Jurkat, Clone E6-1 (cell line): Measurements from ENCODE around the gene ZNF775.

ENCODE experiments used
- DNase-seq: peaks from one replicate; pipeline ENCODE4 v3.0.0-alpha.2; 2011; ENCODE audit warnings: low read depth, low spot score
- H3K4me3 ChIP-seq: 2 replicates; pipeline ENCODE4 v1.5.1; 2011; ENCODE audit warnings: mild to moderate bottlenecking, low read length, control low read depth, moderate library complexity

ZNF775 gene

DNA sequence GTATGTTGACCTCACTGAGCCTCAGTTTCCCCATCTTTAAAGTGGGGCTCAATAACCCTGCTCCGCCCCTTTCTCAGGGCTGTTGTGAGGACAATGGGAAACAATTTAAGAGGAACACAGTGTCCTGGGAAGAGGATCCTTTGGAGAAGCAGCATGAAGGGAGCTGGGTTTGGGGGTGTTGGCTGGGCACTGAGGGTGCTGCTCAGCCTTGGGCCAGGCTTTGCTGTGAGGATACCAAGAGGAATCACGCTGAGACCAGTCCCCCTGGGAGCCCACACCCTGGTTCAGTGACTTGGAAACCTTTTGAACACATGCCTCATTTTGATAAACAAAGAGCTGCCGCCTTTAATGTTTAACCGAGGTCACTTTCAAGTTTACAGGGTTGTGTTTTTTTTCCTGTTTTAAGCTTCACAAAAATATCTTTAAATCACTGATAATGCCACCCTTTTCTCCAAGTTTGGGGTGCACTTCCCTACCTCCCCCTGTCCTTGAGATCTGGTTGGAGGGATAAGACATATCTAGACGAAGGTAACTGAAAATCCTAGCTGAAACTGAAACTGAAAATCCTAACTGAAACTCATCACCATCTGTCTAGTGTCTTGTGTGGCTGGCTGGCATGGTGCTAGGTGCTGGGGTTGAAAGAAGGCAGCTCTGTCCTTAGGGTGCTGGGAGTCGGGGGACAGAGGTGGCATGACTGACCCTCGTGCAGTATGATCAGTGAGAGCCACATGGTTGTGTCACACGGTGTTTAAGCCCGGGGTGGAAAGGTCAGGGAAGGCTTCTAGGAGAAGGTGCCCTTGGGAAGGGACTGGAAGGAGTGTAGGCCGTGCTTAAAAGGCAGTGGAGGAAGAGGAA lies 27.7 kb downstream of the ZNF775 start:
- H3K4me3 ChIP-seq = peak overlapping the region; percentile 80
- DNase-seq = peak; percentile 75

DNA sequence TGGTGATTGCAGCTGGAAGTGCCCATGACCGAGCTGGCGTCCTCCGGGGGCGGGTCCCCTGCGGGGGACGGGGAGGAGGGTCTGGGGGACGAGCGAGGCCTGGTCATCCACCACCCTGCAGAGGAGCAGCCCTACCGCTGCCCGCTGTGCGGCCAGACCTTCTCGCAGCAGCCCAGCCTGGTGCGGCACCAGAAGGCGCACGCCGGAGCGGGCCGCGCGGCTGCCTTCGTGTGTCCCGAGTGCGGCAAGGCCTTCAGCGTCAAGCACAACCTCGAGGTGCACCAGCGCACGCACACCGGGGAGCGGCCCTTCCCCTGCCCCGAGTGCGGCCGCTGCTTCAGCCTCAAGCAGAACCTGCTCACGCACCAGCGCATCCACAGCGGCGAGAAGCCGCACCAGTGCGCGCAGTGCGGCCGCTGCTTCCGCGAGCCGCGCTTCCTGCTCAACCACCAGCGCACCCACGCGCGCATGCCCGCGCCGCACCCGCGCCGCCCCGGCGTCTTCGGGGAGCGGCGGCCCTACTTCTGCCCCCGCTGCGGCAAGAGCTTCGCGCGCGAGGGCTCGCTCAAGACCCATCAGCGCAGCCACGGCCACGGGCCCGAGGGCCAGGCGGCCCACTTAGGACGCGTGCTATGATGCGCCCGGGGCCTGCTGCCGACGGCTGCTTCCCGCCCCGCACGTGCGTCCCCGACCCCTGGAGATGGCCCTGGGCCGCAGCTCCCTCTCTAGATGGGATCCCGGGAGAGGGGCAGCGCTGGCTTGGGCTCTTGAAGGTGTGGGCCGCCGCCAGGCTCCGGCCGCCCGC lies 28.7 kb downstream of the ZNF775 start:
- no peak for DNase-seq
- H3K4me3 ChIP-seq = no peak overlapping the region

DNA sequence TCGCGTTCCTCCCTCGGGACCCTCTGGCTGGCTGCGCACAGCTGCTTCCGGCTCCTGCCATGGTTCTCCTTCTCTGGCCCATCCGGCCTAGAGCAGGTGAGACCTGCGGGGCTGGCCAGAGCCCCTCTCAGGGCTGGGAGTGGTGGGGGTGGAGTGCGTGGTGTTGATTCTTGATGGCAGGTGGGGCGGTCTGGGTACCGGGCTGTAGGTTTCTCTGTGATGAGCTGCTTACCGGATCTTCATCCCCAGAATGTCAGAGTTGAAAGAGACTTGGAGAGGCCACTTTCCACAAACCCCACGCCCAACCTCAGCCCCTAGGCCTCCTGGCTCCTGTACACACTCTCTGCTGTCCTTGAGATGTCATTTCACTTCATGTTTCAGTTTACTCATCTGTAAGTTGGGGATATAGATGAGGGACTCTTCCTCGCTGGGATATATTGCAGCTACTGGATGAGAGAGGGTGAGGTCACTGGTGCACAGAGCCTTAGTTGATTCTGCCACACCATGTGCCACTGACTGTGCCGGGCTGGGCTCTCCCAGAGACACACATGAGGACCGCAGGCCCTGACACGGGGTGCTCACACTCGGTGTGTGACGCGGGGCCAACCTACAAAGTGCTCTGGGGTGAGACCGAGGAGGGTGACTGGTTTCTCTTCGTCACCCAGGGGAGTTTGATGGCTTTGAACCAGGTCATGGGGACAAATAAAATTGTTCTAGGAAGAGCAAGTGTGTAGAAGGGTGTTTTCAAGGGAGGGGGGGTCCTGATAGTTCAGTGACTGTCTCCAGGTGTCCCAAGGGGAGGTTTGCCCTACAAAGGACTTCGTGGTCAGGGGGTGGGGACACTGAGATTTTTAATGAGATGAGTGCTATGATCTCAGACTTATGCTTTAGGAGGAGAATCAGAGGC lies 29.5 kb downstream of the ZNF775 start:
- no peak for DNase-seq
- H3K4me3 ChIP-seq = no peak overlapping the region

DNA sequence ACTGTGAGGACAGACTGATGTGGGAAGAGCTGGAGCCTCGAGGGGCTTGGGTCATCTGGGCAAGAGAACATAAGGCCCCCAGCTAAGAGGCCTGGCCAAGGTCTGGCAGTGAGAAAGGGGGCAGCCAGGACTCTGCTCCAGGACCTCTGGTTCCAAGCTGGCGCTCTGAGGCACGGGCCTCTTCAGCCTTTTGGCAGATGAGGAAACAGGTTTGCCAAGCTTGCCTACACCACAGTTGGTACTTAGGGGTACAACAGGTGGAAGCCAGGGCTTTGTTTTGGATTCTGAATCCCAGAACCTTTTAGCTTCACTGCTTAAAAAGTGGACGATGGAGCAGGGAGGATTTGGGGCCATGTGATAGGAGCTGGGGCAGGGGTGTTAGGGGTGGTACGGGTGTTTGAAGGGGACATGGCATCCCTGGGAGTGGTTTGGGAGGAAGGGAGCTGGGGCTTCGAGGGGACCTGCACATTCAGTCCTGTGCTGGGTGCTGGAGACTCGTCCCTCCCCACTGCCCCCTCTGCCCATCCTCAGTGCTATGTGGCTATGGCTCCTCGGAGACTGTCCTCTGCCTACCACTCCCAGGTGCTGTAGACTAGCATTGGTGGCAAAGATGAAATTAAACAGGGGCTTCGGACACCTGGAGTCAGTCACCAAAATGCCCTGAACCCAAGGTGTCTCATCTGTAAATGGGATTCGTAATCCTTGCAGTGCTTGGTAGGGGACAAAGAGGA lies 30.3 kb downstream of the ZNF775 start:
- H3K4me3 ChIP-seq = no peak overlapping the region
- no peak for DNase-seq

DNA sequence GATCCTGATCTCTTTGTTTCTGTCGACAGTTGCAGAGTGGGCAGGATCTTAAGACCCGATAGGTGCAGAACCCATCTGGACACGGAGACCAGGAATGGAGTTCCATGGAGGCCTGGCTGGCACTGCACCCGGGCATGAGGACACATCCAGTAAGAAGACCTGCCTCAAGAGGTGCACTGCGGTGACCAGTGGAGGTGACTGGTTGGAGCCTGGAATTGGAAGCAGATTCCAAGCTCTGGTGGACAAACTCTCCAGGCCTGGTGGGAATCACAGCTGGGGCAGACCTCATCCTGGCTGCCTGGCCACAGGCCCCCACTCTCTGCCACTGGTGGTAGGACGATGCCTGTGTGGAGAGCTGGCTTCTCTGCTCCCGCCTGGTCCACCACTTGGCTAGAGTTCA lies 31.0 kb downstream of the ZNF775 start:
- DNase-seq = no peak
- no peak overlapping the region for H3K4me3 ChIP-seq

DNA sequence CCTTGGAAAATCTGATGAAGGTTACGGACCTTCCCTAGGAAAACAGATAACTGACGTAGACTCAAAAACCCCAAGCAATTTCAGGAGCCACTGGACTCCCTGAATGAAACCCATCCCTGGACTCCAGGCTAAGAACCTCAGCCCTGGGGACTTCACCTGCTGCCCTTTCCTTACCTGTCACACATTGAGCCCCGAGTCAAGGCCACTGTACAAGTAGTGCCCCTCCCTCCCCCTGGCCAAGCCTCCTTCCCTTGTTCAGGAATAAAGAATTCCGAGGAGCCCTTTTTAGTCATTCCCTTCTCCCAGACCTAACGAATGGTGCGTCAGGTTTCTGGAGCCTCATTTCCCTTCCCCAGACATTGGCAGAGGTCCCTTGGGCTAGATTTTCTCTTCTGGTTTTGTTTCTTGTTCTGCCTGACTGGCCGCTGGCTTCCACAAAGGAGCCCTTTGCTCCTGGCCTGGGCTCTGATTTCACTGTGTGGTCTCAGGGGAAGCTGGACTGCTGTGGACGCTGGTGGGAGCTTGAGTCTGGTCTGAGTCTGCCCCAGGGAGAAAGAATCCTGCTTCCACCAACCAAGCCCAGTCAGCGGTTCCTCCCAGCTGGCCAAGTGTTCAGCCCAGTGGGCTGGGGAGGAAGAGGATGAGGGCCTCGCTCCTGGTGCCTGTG lies 31.7 kb downstream of the ZNF775 start:
- H3K4me3 ChIP-seq = no peak overlapping the region
- no peak for DNase-seq

DNA sequence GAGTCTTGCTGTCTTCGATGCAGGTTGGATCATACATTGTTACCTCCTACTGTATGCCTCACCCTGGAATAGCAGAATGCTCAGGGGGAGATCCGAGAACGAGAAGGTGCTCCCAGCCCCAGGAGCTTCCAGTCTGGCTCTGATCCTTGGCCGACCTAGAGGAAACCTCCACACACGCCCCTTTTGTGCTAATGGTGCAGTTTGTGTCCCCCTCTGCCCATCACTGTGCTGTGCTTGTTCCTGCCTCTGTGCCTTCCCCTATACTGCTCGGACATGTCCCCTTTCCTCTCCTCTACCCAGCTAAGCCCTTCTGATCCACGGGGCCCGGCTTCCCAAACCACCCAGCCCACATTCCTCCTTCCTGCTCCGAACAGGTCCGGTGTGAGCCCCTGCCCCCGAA lies 32.5 kb downstream of the ZNF775 start:
- DNase-seq = no peak
- no peak overlapping the region for H3K4me3 ChIP-seq

DNA sequence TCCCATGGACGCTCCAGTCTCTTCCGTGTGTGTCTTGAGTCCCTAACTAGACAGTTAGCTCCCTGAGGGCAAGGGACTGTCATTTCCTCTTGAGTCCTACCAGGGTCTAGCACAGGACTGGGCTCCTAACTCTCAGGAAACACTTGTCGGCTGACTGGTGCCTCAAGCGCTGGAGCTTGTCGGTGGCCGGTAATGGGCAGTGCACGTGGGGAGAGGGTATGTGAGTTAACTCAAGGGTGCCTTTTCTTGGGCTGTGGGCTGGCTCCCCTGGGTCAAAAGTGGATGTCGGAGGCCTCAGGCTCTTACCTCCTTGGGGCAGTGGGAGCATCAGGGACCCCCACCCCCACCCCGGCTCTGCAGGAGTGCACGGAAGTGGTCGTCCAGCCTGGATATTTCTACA lies 32.9 kb downstream of the ZNF775 start:
- no peak overlapping the region for H3K4me3 ChIP-seq
- no peak for DNase-seq

DNA sequence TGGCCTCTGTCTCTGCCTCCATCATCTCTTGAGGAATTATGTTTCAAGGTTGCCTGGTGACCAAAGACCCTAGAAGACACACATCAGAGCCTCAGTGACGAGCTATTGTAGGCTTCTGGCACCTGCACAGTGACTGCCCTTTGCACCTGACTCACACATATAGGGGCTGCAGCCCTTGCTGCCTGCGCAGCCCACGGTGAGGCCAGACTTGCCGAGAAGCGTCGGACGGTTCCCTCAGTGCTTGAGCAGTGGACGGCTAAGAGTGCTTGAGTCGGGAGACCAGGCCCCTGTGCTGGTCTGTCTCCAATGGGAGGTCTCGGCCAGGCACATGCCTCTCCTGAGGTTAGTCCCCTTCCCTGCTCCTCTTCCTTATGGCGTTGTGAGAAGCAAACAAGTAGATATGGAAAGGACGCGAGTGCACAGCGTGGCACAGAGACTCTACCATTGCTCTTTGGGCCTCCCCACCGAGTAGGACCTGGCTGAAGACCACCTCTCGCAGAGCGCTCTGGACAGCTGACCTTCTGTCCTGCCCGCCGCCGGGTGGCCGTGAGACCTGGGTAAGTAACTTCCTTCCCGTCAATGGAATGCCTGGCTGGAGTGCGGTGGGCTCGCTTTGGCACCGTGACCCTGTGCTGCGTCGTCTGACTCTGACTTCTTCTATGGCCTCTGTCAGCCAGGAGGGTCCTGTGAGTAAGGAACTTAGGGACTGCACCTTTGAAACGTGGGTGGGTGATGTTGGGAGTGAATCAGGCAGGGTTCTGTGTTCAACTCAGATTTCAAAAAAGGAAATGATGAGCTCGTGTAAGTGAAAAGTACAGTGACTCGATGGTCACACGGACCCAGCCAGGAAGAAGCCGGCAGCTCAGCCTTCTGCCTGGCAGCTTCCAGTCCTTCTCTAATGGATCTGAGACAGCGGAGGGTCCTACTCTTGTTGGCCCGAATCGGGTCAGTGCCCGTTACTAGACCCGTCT lies 33.7 kb downstream of the ZNF775 start:
- no peak for DNase-seq
- no peak overlapping the region for H3K4me3 ChIP-seq

DNA sequence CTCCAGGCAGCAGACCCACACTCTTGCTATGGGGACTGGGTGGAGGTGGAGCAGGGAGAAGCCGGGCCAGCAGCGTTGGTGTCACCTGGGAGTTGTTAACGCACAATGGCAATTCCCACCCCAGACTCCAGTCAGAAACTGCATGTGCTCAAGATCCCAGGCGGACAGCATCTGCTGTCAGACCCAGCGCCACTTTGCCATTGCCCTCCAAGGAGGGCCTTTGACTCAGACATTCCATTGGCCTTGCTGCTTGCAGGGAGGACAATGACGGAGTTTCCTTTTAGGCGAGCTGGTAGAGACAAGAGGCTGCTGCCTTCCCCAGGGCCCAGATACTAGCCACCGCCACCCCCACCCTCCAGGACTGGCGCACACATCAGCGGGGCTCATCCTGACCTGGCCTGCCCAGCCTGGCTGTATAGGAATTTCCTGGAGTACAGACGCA lies 34.5 kb downstream of the ZNF775 start:
- no peak for DNase-seq
- no peak overlapping the region for H3K4me3 ChIP-seq

DNA sequence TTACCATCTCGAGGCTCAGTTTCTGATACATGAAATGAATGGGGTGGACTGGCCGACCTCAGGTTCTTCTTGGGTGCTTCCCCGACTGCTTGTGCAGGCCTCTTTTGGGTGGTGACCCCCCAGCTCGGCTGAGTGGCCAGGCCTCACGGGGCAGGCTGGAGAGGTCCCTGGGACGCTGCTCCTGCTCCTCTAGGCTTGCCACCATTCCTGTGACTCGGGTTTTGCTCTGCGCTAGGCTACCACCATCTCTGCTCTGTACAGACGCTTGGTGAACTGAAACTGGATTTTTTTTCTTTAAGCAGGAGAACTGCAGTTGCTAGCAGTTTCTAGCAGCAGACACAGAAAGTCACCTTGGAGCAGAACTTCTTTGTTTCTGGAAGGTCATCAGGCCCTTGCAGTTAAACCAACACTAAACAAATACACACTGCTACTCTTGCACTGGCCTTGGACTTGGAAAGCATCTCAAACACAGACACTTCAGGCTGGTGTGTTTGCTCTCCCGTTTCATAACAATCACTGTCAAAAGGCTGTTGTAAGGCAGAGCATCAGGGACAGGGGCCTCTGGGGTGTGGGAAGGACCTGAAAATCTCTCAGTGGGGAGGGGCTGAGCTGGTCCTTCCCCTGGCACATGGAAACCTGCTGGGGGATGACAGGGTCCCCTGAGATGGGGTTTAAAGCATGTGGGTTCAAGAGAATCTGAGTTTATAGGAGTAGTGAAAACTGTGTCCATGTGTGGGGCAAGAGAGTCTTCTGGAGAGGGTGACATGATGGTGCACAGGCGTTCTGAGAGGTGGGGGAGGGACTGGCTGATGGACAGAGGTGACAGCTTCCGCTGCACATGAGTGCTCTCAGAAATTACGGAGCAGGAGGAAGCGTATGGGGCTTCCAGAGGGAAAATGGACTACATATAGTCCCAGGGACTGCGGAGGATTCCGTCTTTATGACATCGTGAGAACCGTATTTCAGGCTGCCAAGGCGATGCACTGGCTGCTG lies 36.3 kb downstream of the ZNF775 start:
- no peak overlapping the region for H3K4me3 ChIP-seq
- no peak for DNase-seq

DNA sequence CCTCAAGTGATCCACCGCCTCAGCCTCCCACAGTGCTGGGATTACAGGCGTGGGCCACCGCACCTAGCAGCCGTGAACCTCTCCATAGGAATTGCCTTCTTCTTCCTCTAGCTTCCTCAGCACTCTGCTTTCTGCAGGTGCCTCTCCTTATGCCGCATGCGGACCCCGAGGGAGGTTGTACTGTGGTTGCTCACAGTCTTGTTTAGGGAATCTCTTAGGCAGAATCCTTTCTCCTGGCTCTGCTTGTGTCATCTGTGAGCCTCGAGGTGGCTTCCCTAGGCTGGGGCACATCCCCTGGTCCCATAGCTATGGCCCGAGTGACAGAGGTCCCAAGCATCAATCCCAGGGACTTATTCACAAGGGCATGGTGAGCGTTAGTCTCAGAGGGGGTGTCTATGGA lies 38.1 kb downstream of the ZNF775 start:
- no peak for DNase-seq
- H3K4me3 ChIP-seq = no peak overlapping the region

DNA sequence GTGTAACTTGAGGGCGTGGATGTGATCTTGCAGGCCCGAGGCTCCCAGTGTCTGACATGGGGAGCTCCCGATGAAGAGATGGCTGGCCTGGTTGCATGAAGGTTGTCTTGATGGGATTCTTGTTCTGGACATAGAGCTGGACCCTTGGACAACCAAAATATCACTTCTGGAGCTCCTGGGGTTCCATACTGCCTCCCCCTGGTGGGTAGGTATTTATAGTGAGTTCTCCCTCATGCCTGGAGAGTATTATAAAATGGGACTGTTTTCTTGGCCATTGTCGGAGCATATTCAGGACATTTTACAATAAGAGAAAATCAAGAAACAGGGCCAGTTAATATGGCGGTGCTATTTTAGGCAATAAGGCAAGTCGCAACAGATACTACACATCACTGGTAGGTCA lies 38.7 kb downstream of the ZNF775 start:
- H3K4me3 ChIP-seq = no peak overlapping the region
- DNase-seq = no peak

DNA sequence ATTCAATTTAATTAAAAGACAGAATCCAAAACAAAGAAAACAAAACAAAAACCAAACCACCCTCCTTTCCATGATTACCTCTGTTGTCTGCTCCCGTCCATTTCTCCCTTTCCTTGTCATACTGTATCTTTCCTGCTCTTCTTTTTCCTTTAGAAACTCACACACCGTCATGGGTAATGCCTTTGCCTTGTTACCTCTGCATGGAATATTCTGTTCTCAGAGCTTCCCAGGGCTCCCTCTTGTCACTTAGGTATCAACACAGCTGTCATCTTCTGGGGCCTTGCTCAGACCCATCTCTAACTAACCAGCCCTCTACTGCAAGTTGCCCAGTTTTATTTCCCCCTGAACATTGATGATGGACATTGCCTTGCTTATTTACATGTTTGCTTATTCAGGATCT lies 41.1 kb downstream of the ZNF775 start:
- no peak for DNase-seq
- no peak overlapping the region for H3K4me3 ChIP-seq

DNA sequence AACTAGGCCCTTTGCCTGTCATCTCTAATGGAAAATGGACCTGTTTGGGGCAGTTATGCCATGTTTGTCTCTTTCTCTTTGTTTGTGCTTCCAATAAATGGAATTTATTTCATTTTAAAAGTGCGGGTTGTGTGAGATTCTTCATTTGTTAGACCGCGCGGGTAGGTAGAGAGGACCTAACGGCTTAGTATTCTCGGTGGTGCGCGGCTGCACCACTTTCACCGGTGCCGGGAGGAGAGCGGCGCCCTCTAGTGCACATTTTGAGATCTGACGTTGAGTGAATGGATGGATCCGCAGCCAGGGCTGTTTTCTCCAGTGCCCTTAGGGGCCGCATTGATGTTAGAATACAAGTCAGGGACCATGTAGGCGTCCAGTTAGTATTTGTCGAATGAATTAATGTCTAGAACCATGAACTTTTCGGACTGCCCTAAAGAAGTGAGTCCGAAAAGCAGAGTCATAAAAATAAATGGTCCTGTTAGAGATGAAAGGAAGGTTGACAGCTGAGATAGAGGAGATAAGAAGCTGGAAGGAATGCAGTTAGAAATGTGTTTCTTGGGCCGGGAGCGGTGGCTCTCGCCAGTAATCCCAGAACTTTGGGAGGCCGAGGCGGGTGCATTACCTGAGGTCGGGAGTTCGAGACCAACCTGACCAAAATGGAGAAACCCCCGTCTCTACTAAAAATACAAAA lies 42.0 kb downstream of the ZNF775 start:
- no peak overlapping the region for H3K4me3 ChIP-seq
- DNase-seq = peak; percentile 77

DNA sequence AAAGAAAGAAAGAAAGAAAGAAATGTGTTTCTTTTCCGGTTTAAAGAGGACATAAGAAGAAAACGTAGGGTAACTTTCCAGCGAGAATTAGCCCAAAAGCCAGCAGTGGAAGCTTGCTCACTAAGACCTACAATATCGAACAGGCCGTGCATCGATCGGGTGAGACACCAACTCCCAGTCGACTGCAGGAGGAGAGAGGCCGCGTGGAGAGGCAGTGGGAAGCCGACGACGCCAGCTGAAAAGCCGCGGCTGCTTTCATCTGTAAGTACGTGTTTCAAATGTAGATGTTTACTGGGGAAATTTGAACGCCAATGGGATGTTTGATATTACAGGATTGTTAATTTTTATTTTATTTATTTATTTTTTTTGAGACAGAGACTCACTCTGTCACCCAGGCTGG lies 42.7 kb downstream of the ZNF775 start:
- DNase-seq = no peak
- no peak overlapping the region for H3K4me3 ChIP-seq
